D721Med (cell line): ENCODE measurements around the gene NDST3.
"Not testable (repeated sequence)": the region's sequence is repeated elsewhere in the genome, so short reads cannot be mapped to it uniquely, and the experiment has no call there.

Experiments
- DNase-seq: peaks from one replicate; pipeline ENCODE4 v3.0.0; 2011; ENCODE audit warnings: low spot score; ENCODE audit not compliant: insufficient read length
- FAIRE-seq: peaks from 2 replicates; lab custom pipeline; 2011; peaks lifted over from hg19 to GRCh38; lab: Jason Lieb, UNC
- TF ChIP-seq, protein P1 (sequence below): IDR thresholded peaks from 2 replicates; pipeline ENCODE4 v1.5.1; 2012; ENCODE audit warnings: mild to moderate bottlenecking, control low read depth; ENCODE audit not compliant: insufficient read depth; ENCODE audit errors: missing control alignments

NDST3 gene

DNA sequence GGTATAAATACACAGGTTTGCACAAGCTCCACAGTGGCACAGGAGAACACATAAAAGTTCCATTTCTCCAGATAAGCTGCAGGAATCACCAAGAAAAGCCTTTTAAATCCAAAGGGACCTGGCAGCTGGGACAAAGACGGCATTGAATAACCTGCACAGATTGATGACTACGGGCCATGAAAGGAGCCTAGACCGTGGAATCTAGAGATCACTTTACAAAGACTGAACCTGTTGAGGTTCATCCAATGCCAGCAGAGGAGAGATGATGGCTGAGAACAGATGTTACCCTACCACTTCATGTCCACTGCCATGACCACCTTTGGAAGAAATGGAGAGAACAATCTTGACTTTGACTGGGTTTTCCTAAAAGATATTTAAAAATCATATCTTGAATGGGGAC, 229.8 kb downstream of the NDST3 start:
- no peak for FAIRE-seq
- TF ChIP-seq, protein P1, sequence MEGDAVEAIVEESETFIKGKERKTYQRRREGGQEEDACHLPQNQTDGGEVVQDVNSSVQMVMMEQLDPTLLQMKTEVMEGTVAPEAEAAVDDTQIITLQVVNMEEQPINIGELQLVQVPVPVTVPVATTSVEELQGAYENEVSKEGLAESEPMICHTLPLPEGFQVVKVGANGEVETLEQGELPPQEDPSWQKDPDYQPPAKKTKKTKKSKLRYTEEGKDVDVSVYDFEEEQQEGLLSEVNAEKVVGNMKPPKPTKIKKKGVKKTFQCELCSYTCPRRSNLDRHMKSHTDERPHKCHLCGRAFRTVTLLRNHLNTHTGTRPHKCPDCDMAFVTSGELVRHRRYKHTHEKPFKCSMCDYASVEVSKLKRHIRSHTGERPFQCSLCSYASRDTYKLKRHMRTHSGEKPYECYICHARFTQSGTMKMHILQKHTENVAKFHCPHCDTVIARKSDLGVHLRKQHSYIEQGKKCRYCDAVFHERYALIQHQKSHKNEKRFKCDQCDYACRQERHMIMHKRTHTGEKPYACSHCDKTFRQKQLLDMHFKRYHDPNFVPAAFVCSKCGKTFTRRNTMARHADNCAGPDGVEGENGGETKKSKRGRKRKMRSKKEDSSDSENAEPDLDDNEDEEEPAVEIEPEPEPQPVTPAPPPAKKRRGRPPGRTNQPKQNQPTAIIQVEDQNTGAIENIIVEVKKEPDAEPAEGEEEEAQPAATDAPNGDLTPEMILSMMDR, result no peak
- DNase-seq, result no peak

DNA sequence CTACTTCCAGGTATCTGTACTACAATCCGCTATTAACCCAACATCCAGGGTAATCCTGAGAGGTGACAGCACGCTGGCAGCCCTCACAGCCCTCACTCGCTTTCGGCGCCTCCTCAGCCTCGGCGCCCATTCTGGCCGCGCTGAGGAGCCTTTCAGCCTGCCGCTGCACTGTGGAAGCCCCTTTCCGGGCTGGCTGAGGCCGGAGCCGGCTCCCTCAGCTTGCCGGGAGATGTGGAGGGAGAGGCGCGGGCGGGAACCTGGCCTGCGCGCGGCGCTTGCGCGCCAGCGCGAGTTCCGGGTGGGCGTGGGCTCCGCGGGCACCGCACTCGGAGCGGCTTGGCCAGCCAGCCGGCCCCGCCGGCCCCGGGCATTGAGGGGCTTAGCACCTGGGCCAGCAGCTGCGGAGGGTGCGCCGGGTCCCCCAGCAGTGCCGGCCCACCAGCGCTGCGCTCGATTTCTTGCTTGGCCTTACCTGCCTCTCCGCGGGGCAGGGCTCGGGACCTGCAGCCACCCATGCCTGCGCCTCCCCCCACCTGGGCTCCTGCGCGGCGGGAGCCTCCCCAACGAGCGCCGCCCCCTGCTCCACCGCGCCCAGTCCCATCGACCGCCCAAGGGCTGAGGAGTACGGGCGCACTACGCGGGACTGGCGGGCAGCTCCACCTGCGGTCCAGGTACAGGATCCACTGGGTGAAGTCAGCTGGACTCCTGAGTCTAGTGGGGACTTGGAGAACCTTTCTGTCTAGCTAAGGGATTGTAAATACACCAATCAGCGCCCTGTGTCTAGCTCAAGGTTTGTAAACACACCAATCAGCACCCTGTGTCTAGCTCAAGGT, 231.2 kb downstream of the NDST3 start:
- no peak for FAIRE-seq
- TF ChIP-seq, protein P1, result no peak
- DNase-seq, result no peak

DNA sequence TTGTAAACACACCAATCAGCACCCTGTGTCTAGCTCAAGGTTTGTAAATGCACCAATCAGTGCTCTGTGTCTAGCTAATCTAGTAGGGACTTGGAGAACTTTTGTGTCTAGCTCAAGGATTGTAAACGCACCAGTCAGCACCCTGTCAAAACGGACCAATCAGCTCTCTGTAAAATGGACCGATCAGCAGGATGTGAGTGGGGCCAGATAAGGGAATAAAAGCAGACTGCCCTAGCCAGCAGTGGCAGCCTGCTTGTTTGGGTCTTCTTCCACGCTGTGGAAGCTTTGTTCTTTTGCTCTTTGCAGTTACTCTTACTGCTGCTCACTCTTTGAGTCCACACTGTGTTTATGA, 231.8 kb downstream of the NDST3 start:
- DNase-seq, FAIRE-seq: not testable (repeated sequence)

DNA sequence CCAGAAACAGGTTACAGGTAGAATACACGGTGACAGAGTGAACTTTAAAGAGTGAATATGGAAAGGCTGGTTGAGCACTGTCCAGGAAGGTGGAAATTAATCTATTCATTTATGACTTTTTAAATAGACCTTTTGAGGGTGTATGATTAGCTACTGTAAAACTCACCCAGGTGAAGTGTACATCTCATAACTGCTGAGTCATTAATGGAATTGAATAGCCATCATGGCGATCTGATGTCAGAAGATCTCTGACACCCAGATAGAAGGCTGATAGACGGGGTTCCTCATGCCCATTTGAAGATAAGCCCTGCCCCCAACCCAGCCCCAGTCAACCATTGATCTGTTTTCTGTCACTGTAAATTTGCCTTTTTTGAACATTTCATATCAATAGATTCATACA, 234.5 kb downstream of the NDST3 start:
- FAIRE-seq (no peak), DNase-seq (no peak)
- TF ChIP-seq, protein P1, result no peak

DNA sequence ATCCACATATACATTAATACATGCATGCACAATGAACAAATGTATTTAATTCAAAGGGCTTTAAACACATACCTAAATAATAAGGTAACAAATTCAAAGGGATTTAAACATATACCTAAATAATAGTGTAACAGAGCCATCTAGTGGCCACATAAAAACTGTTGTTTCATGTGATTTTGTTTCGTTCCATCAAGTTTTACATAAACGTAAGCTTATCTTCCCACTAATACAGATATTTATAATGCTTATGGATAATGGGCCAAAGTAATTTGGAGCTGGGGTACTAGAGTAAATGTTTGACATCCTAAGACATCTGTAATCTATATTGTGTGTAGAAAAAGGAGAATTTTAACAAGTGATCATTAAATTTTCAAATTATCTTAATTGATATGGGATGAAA, 236.2 kb downstream of the NDST3 start:
- FAIRE-seq, result peak; percentile 97
- DNase-seq, result no peak
- TF ChIP-seq, protein P1, result peak; percentile 67

DNA sequence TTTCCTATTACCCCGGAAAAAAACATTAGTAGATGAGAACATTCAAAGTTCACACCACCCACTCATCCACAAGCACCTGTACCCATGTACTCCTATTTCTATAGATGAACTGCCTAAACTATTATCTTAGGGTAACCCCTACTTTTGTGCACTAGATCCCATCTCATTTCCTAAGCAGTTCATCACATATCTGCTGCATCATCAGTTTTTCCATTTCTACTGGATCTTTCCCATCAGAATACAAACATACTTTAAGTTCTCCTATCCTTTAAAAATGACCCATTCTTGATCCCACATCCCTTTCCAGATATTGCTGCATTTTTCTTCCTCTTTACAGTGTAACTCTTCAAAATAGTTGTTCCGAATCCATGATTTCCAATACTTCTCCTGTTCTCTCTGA, 237.5 kb downstream of the NDST3 start:
- TF ChIP-seq, protein P1, result no peak
- no peak for DNase-seq
- no peak for FAIRE-seq

DNA sequence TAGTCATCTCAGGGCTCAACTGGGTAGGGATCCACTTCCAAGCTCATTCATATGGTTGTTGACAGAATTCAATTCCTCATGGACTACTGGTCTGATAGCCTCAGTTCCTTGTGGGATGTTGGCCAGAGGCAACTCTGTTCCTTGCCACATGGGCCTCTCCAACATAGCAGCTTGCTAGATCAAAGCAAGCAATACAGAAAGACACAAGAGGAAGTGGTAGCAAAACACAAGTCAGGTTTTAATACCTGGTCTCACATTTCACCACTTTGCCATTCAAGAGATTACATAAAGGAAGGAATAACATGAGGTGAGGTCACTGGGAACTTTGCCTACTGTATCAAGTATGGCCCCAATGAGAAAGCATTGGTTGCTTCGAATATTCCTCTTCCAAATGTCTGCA, 239.4 kb downstream of the NDST3 start:
- no peak for DNase-seq
- no peak for FAIRE-seq
- TF ChIP-seq, protein P1, result no peak

DNA sequence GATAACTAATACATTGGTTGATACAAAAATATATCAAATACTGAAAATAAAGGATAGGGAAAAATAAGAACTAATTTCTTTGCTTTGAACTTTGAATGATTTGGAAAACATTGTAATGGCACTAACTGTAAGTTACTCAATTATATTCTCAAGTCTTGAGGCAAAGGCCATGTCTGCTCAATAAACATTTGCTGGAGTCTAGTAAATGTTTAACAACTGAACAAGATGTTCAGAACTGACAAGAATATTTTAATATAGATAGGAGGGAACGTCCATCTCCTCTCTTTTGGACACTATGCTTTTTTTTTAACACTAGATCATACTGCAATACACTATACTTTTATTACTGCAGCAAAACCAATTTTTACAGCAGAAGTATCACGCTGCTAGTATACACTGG, 242.3 kb downstream of the NDST3 start:
- DNase-seq (no peak), FAIRE-seq (peak; percentile 32)
- TF ChIP-seq, protein P1, result no peak
